A172 (cell line): ENCODE data around the gene JAK3. TPM values are rescaled to one million over a fixed set of nuclear protein-coding genes. Genes with fewer than 3 reads are reported as not detected.
"Not testable (repeated sequence)": the region's sequence is repeated elsewhere in the genome, so short reads cannot be mapped to it uniquely, and the experiment has no call there.

Experiments used
- DNase-seq: peaks from one replicate; pipeline ENCODE4 v3.0.0-alpha.2; 2015; ENCODE audit warnings: low spot score
- total RNA-seq: library from RNA; depleted of rRNA; stranded (reverse); fragments of >200 nt; shearing (Covaris generic); gene quantifications from 2 replicates; pipeline ENCODE4 v1.2.3, GENCODE V29; 2014; rRNA removed

Gene JAK3
- total RNA-seq, result 0.41 and 0.69 TPM in 2 replicates

DNA sequence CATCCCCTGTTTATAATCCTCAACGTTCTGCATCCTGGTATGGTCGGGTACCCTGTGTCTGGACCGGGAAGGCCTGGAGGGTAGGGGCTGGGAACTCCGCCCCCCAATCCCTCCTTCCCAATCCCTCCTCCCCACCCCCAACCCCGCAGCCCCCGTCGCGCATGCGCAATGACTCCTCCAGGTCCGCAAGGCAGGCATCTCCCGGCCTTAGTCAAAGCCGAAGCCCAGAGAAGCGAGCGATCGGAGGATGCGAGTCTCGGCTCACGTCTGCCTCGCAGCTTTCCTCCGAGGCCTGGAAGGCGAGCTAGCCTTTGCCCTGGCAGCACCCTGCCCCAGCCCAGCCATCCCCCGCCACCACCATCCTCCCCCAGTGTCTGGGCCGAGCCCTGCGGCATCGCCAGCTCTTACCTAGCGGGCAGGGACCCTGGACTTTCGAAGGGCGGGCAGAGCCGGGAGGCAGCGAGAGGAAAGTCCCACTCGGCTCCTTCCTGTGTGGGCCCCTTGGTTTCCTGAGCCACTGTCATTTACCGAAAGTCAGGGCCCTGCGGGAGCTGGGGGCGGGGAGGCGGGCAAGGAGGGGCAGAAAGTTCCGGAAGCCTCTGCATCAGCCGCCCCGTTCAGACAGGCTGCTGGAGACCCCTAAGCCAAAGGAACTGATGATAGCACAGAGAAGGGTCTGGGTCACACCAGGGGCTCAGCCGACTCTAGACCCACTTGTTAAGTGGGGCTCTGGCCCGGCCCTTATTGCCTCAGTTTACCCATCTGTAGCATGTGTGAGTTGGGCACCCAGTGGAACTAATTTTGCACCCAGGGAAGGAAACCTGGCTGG, at the start of gene JAK3:
TSS of gene JAK3 (minus strand) at position 445 of the 829 bp plus-strand sequence. CDS start 3,565 bp downstream, outside the sequence.
- DNase-seq, result no peak

DNA sequence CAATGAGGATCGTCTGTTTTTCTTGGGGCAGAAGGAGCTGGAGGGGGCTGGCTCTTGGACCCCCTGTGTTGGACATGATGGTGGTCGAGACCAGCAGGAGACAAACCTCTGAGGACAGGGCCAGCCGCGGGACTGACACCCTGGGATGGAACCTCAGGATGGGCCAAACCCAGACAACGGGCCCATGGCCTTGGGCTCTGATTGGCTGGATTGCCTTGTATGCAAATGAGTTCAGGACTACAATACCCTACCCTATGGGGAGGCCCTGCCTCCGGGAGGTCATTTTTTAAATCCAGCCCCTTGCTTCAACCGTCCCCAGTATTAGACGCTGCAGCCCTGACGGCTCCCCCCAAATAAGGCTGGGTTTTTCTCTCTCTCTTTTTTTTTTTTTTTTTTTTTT, 46.0 kb upstream of the JAK3 start:
- DNase-seq, result no peak

- peak; percentile 66 for DNase-seq
Observed at GRCh38 chr19:17889609-17890214, 41.9 kb upstream of the JAK3 start.

DNA sequence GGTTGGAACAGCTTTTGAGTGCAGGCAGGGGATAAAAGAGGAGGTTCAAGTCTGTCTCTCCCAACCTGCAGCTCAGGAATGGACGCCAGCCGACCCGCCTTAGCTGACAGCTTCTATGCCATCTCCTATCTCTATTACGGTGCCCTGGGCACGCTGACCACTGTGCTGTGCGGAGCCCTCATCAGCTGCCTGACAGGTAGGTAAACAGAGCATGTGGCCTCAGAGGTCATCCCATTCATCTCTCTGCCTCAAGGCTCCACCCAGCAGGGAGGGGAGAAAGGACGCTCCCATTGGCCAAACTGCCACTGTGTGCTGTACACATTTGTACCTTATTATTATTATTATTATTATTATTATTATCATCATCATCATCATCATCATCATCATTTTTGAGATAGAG, 40.5 kb upstream of the JAK3 start:
- DNase-seq, result no peak

GRCh38 chr19:17887221-17887620, 39.4 kb upstream of the JAK3 start:
- not testable (repeated sequence) for DNase-seq

DNA sequence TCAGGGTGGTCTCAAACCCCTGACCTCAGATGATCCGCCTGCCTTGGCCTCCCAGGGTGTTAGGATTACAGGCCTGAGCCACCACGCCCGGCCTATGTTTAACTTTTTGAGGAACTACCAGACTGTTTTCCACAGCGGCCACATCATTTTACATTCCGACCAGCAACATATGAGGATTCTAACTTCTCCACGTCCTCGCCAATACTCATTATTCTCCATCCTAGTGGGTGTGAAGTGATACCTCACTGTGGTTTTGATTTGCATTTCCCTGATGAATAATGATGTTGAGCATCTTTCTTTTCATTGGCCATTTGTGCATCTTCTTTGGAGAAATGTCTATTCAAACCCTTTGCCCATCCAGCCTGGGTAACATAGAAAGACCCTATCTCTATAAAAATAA, 38.7 kb upstream of the JAK3 start:
- DNase-seq, result no peak

DNA sequence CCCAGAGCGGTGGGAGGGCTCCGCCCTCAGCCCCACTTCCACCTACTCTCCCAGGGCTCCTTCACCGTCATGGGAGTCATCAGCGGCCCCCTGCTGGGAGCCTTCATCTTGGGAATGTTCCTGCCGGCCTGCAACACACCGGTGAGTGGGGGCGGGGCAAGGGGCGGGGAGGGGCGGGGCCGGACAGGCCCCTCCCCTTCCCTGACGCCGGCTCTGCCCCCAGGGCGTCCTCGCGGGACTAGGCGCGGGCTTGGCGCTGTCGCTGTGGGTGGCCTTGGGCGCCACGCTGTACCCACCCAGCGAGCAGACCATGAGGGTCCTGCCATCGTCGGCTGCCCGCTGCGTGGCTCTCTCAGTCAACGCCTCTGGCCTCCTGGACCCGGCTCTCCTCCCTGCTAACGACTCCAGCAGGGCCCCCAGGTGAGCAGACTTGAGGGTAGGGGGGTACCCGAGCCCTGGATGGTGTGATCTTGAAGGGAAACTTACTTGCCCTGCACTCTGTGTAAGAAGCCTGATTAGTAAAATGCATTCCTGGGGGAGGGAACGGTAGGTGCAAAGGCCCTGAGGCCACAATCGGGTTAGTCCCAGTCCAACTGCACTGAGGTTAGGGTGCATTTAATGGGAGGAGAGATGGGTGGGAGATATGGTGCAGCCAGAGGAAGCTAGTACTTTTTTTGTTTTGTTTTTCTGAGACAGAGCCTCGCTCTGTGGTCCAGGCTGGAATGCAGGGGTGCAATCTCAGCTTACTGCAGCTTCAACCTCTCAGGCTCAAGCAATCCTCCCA, 36.0 kb upstream of the JAK3 start:
- DNase-seq, result no peak

GRCh38 chr19:17881701-17882100, 33.9 kb upstream of the JAK3 start:
- no peak for DNase-seq

GRCh38 chr19:17879466-17879865, 31.7 kb upstream of the JAK3 start:
- DNase-seq, result no peak

- DNase-seq, result no peak
Observed at GRCh38 chr19:17877696-17878095, 29.9 kb upstream of the JAK3 start.

DNA sequence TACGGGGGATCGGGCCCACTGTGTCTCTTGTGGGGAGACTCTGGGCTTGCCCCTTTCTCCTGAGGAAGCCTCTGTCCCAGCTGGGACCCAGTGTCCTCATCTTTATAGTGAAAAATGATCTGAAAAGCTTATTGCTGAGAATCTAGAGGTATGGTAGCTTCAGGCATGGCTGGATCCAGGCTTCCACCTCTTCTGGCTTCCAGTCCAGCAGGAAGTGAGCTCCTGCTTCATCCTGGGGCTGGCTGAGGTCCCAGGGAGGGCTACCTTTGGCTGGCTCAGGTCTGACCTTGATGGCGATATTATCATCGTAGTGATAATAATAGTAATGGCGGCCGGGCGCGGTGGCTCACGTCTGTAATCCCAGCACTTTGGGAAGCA, 27.0 kb upstream of the JAK3 start:
- no peak for DNase-seq

DNA sequence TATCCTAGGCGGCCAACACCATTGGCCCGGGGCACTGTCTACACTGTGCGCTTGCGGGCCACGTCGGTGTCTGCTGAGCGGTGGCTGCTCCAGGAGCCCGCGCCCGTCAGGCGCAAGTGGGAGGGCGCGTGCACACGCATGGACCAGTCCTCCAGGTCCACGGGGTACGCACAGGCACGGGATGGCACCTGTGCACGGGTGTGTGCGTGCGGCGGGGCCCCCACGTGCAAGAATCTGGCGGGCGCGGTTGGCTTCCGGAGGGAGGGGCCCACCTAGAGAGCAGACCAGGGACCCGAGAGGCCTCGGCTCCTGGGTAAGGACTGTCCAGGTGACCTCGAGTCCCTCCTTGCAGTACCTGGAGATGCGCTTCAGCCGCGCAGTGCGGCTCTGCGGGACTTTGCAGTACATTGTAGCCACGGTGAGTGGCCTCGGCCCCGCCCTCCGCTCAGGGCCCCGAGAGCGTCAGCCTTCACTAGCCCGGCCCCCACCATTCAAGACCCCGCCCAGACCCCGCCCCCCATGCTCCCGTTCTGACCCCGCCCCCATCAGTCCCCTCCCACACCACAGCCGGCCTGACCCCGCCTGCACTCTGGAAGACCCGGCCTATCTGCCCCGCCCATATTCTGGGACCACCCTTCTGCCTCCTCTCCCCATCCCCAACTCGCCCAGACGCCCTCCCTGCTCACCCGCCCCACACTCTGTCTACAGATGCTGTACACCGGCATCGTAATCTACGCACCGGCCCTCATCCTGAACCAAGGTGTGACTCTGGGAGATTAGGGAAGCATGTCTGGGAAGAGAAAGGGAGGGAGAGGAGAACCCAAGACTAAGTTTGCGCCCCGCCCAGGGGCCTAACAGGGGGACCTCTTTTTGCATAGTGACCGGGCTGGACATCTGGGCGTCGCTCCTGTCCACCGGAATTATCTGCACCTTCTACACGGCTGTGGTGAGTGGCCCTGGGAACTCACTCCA, 26.3 kb upstream of the JAK3 start:
- DNase-seq, result no peak

- no peak for DNase-seq
Observed at GRCh38 chr19:17872251-17873001, 24.6 kb upstream of the JAK3 start.

DNA sequence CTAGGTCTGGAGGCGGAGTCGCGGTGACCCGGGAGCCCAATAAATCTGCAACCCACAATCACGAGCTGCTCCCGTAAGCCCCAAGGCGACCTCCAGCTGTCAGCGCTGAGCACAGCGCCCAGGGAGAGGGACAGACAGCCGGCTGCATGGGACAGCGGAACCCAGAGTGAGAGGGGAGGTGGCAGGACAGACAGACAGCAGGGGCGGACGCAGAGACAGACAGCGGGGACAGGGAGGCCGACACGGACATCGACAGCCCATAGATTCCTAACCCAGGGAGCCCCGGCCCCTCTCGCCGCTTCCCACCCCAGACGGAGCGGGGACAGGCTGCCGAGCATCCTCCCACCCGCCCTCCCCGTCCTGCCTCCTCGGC, 24.1 kb upstream of the JAK3 start, which contains the start of gene SLC5A5:
TSS of gene SLC5A5 (plus strand) at position 68 of the 373 bp plus-strand sequence. CDS start 375 bp downstream, outside the sequence.
- no peak for DNase-seq

GRCh38 chr19:17871032-17871877, 23.5 kb upstream of the JAK3 start:
- no peak for DNase-seq

GRCh38 chr19:17869114-17869608, 21.4 kb upstream of the JAK3 start:
- no peak for DNase-seq

- no peak for DNase-seq
Observed at GRCh38 chr19:17868669-17869068, 20.9 kb upstream of the JAK3 start.

DNA sequence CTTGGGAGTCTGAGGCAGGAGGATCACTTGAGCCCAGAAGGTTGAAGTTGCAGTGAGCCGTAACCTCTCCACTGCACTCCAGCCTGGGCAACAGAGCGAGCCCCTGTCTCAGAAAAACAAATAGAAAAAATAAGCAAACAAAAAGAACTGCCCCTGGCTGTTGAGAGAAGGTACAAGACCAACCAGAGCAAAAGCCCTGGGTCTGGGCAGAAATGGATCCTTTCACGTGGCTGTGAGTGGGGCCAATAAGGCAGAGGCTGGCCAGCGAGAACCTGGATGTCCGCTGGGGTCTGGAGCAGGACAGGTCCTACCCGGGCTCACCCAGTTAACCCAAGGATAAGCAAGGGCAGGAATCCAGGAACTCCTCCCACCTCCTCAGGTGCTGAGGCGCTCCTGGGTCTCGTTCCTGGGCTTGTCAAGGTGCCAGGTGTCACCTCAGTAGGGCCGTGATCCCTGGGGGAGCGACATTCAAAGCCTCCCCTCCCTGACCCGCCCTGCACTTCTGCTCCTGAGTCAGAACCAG, 19.2 kb upstream of the JAK3 start:
- no peak for DNase-seq

DNA sequence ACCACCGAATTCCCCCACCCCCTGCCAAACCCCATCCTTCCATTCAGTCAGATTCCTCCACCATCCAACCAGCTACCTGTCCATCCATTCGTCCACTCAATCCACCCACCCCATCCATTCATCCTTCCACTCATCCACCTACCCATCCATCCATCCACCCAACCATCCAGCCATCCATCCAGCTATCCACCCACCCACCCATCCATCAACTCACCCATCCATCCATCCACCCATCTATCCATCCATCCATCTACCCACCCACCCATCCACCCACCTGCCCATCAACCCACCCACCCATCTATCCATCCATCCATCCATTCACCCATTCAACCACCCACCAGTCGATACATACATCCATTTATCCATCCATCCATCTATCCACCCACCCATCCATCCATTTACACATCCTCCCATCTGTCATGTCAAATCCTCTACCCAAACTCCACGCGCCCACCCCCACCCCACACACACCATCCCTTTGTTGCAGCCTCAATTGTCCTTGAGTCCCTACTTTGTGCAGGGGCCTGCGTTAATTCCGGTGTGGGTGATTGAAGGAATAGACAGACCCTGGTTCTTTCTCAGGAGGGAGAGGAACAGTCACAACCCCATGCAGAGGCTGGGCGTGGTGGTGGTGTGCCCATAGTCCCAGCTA, 18.7 kb upstream of the JAK3 start:
- no peak for DNase-seq
